ENCODE data around the gene FMN1. TPM values are rescaled to one million over a fixed set of nuclear protein-coding genes. Genes with fewer than 3 reads are reported as not detected.

FMN1 gene
- total and polyA plus RNA-seq, 5 donors from 2014 or later = 0.32 to 8.9 (median 0.36) TPM; not detected in 2

DNA sequence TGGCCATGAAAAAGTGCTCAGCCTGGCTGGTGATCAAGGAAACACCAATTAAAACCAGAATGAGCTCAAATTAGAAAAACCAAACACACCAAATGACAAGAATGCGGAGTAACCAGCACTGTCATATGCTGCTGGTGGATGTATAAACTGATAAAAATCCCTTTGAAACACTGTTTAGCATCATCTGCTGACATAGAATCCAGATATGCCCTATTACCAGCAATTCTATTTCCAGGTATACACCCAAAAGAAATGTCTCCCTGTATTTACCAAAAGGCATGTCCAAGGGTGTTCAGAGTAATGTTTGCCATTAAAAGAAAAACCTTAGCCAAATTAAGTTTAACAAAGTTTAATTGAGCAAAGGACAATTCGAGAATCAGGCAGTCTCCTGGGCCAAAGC, 138.6 kb downstream of the FMN1 start:
- Mint-ChIP-seq H3K36me3 (no peaks in the 10 kb centered on the region), H3K27me3 (peaks cover 6% of the 10 kb centered on the region), H3K9me3 (peaks cover 0 to 2% (median 0%) of the 10 kb centered on the region in 7 donors), H3K27ac (no peak overlapping the region), H3K4me1 (no peaks in the 10 kb centered on the region), H3K4me3 (no peak overlapping the region)
- ATAC-seq (ENCODE audit: low read depth in 2 of 2) (no peak), DNase-seq (no peak)
- Histone ChIP-seq H3K36me3 (ENCODE audit: control insufficient read depth, insufficient read depth, low read length) (no peaks in the 10 kb centered on the region), H3K27me3 (ENCODE audit: control insufficient read depth, insufficient read depth, low read length) (no peaks in the 10 kb centered on the region), H3K9me3 (ENCODE audit: control insufficient read depth in 2 of 2, low read length in 2 of 2) (no peaks in the 10 kb centered on the region), H3K4me3 (ENCODE audit: low read depth, low read length) (no peak overlapping the region), H3K27ac (ENCODE audit: insufficient read depth, low read length, poor library complexity, severe bottlenecking) (no peak overlapping the region), H3K4me1 (ENCODE audit: control insufficient read depth, insufficient read depth, low read length, poor library complexity, severe bottlenecking) (no peaks in the 10 kb centered on the region)

DNA sequence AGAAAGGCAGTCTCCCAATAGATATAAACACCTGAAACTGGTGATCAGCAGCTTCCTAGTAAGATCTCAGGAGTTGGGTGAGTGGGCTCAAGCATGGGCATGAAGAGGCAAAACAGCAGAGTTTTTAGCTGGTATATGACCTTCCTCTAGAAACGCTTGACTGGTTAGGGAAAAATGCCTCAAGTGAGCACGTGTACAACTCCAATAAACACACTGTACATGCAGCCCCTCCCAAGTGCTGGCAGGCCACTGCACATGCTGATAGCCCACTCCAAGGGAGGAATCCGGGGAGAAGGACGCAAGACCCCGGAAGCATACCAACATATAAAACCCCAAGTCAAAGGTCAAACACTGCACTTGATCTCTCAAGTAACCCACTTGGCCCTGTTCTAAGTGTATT, 143.0 kb downstream of the FMN1 start:
- H3K36me3 ChIP-seq (ENCODE audit: control insufficient read depth, insufficient read depth, low read length) = no peaks in the 10 kb centered on the region
- peaks cover 0 to 6% (median 0%) of the 10 kb centered on the region in 4 donors for H3K4me1 Mint-ChIP-seq
- ATAC-seq (ENCODE audit: low read depth in 2 of 2) (no peak), DNase-seq (no peak)
- no peaks in the 10 kb centered on the region for H3K27me3 Mint-ChIP-seq
- peaks cover 0 to 3% (median 0%) of the 10 kb centered on the region in 7 donors for H3K9me3 Mint-ChIP-seq
- no peaks in the 10 kb centered on the region for H3K4me1 ChIP-seq (ENCODE audit: control insufficient read depth, insufficient read depth, low read length, poor library complexity, severe bottlenecking)
- H3K4me3 Mint-ChIP-seq = no peak overlapping the region
- no peaks in the 10 kb centered on the region for H3K36me3 Mint-ChIP-seq
- H3K27ac ChIP-seq (ENCODE audit: insufficient read depth, low read length, poor library complexity, severe bottlenecking) = no peak overlapping the region
- peaks cover 0 to 4% of the 10 kb centered on the region in 2 experiments for H3K9me3 ChIP-seq (ENCODE audit: control insufficient read depth in 2 of 2, low read length in 2 of 2)
- no peak overlapping the region for H3K4me3 ChIP-seq (ENCODE audit: low read depth, low read length)
- no peaks in the 10 kb centered on the region for H3K27me3 ChIP-seq (ENCODE audit: control insufficient read depth, insufficient read depth, low read length)
- H3K27ac Mint-ChIP-seq = no peak overlapping the region

- Mint-ChIP-seq H3K36me3 (no peaks in the 10 kb centered on the region), H3K27ac (no peak overlapping the region), H3K27me3 (no peaks in the 10 kb centered on the region), H3K9me3 (peaks cover 0 to 3% (median 1%) of the 10 kb centered on the region in 7 donors), H3K4me3 (no peak overlapping the region), H3K4me1 (peaks cover 0 to 6% (median 0%) of the 10 kb centered on the region in 4 donors)
- DNase-seq (no peak), ATAC-seq (ENCODE audit: low read depth in 2 of 2) (no peak)
- Histone ChIP-seq H3K4me3 (ENCODE audit: low read depth, low read length) (no peak overlapping the region), H3K27me3 (ENCODE audit: control insufficient read depth, insufficient read depth, low read length) (no peaks in the 10 kb centered on the region), H3K9me3 (ENCODE audit: control insufficient read depth in 2 of 2, low read length in 2 of 2) (peaks cover 0 to 4% of the 10 kb centered on the region in 2 experiments), H3K36me3 (ENCODE audit: control insufficient read depth, insufficient read depth, low read length) (no peaks in the 10 kb centered on the region), H3K27ac (ENCODE audit: insufficient read depth, low read length, poor library complexity, severe bottlenecking) (no peak overlapping the region), H3K4me1 (ENCODE audit: control insufficient read depth, insufficient read depth, low read length, poor library complexity, severe bottlenecking) (no peaks in the 10 kb centered on the region)
Measured at GRCh38 chr15:33048255-33048654, 146.3 kb downstream of the FMN1 start.

DNA sequence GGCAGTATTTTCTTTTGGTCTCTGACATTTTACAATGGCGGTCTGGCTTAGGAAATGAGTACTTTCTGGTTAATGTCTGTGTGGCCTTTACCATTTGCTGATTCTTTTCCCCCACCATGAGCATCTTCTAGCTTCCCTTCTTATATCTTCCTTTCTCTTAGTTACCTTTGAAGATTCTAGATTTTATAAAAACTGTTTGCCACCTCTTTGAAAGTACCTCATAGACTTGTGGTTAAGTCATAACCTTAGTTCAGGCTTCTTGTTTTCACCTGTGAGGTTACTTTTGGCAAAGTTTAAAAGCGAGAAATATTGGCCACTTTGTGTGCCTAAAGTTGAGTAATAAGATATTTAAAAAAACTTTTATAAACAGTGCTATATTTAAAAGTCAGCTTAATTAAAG, 147.4 kb downstream of the FMN1 start:
- peak overlapping the region in 1 of 3 donors; percentile 24 for H3K27ac Mint-ChIP-seq
- ATAC-seq (ENCODE audit: low read depth in 2 of 2) (no peak), DNase-seq (peak in 1 of 3 donors; percentile 34)
- no peak overlapping the region for H3K27ac ChIP-seq (ENCODE audit: insufficient read depth, low read length, poor library complexity, severe bottlenecking)
- no peaks in the 10 kb centered on the region for H3K27me3 ChIP-seq (ENCODE audit: control insufficient read depth, insufficient read depth, low read length)
- H3K9me3 ChIP-seq (ENCODE audit: control insufficient read depth in 2 of 2, low read length in 2 of 2) = peaks cover 0 to 4% of the 10 kb centered on the region in 2 experiments
- peaks cover 0 to 6% (median 2%) of the 10 kb centered on the region in 4 donors for H3K4me1 Mint-ChIP-seq
- H3K36me3 ChIP-seq (ENCODE audit: control insufficient read depth, insufficient read depth, low read length) = no peaks in the 10 kb centered on the region
- peaks cover 0 to 6% (median 1%) of the 10 kb centered on the region in 7 donors for H3K9me3 Mint-ChIP-seq
- H3K36me3 Mint-ChIP-seq = no peaks in the 10 kb centered on the region
- H3K4me3 Mint-ChIP-seq = no peak overlapping the region
- H3K4me3 ChIP-seq (ENCODE audit: low read depth, low read length) = no peak overlapping the region
- H3K27me3 Mint-ChIP-seq = no peaks in the 10 kb centered on the region
- no peaks in the 10 kb centered on the region for H3K4me1 ChIP-seq (ENCODE audit: control insufficient read depth, insufficient read depth, low read length, poor library complexity, severe bottlenecking)

DNA sequence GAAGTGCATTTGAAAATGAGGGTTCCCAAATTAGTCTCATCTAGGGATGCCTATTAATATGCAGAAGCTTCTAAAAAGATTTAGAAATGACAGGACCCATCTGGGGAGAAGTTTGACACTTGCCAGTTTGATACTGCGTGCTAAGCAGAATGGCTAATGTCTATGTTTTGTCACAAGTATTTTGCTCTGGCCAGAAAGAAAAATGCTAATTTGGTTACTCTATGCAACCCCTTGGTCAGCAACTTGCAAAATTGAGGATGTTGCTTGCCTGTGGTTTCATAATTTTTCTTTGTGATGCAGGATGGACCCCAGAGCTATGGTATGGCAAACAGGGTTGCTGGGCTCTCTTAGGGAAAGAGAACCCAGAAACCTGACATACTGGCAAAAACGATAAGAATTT, 148.2 kb downstream of the FMN1 start:
- DNase-seq (no peak), ATAC-seq (ENCODE audit: low read depth in 2 of 2) (no peak)
- Mint-ChIP-seq H3K9me3 (peaks cover 0 to 6% (median 0%) of the 10 kb centered on the region in 7 donors), H3K27me3 (no peaks in the 10 kb centered on the region), H3K36me3 (no peaks in the 10 kb centered on the region), H3K27ac (no peak overlapping the region), H3K4me1 (peaks cover 0 to 6% (median 2%) of the 10 kb centered on the region in 4 donors), H3K4me3 (no peak overlapping the region)
- Histone ChIP-seq H3K36me3 (ENCODE audit: control insufficient read depth, insufficient read depth, low read length) (no peaks in the 10 kb centered on the region), H3K27me3 (ENCODE audit: control insufficient read depth, insufficient read depth, low read length) (no peaks in the 10 kb centered on the region), H3K9me3 (ENCODE audit: control insufficient read depth in 2 of 2, low read length in 2 of 2) (peaks cover 0 to 4% of the 10 kb centered on the region in 2 experiments), H3K27ac (ENCODE audit: insufficient read depth, low read length, poor library complexity, severe bottlenecking) (no peak overlapping the region), H3K4me1 (ENCODE audit: control insufficient read depth, insufficient read depth, low read length, poor library complexity, severe bottlenecking) (no peaks in the 10 kb centered on the region), H3K4me3 (ENCODE audit: low read depth, low read length) (no peak overlapping the region)

GRCh38 chr15:33045066-33045810, 149.3 kb downstream of the FMN1 start:
- ATAC-seq (ENCODE audit: low read depth in 2 of 2) (no peak), DNase-seq (no peak)
- H3K4me3 Mint-ChIP-seq = no peak overlapping the region
- no peak overlapping the region for H3K27ac Mint-ChIP-seq
- peaks cover 0 to 4% of the 10 kb centered on the region in 2 experiments for H3K9me3 ChIP-seq (ENCODE audit: control insufficient read depth in 2 of 2, low read length in 2 of 2)
- no peaks in the 10 kb centered on the region for H3K4me1 ChIP-seq (ENCODE audit: control insufficient read depth, insufficient read depth, low read length, poor library complexity, severe bottlenecking)
- H3K4me1 Mint-ChIP-seq = peaks cover 0 to 6% (median 2%) of the 10 kb centered on the region in 4 donors
- no peak overlapping the region for H3K27ac ChIP-seq (ENCODE audit: insufficient read depth, low read length, poor library complexity, severe bottlenecking)
- no peak overlapping the region for H3K4me3 ChIP-seq (ENCODE audit: low read depth, low read length)
- no peaks in the 10 kb centered on the region for H3K27me3 Mint-ChIP-seq
- no peaks in the 10 kb centered on the region for H3K36me3 ChIP-seq (ENCODE audit: control insufficient read depth, insufficient read depth, low read length)
- H3K27me3 ChIP-seq (ENCODE audit: control insufficient read depth, insufficient read depth, low read length) = no peaks in the 10 kb centered on the region
- H3K9me3 Mint-ChIP-seq = peaks cover 0 to 6% (median under 1%) of the 10 kb centered on the region in 7 donors
- H3K36me3 Mint-ChIP-seq = no peaks in the 10 kb centered on the region

DNA sequence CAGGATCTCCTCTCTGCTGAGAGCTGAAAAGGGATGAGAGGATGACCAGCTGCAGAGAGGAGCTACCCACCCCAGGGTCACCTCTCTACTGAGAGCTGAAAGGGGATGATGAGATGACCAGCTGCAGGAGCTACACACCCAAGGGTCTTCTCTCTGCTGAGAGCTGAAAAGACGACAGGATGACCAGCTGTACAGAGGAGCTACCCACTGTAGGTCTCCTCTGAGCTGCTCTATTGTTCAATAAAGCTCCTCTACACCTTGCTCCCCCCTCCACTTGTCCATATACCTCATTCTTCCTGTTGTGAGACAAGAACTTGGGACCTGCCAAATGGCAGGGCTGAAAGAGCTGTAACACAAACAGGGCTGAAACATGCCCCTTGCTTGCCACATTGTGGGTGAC, 149.9 kb downstream of the FMN1 start:
- peaks cover 0 to 6% (median 1%) of the 10 kb centered on the region in 7 donors for H3K9me3 Mint-ChIP-seq
- Histone ChIP-seq H3K27me3 (ENCODE audit: control insufficient read depth, insufficient read depth, low read length) (no peaks in the 10 kb centered on the region), H3K36me3 (ENCODE audit: control insufficient read depth, insufficient read depth, low read length) (no peaks in the 10 kb centered on the region), H3K4me3 (ENCODE audit: low read depth, low read length) (no peak overlapping the region), H3K27ac (ENCODE audit: insufficient read depth, low read length, poor library complexity, severe bottlenecking) (no peak overlapping the region), H3K9me3 (ENCODE audit: control insufficient read depth in 2 of 2, low read length in 2 of 2) (peaks cover 0 to 4% of the 10 kb centered on the region in 2 experiments), H3K4me1 (ENCODE audit: control insufficient read depth, insufficient read depth, low read length, poor library complexity, severe bottlenecking) (no peaks in the 10 kb centered on the region)
- peaks cover 0 to 6% (median 2%) of the 10 kb centered on the region in 4 donors for H3K4me1 Mint-ChIP-seq
- DNase-seq = no peak
- no peak for ATAC-seq (ENCODE audit: low read depth in 2 of 2)
- no peaks in the 10 kb centered on the region for H3K27me3 Mint-ChIP-seq
- no peaks in the 10 kb centered on the region for H3K36me3 Mint-ChIP-seq
- H3K4me3 Mint-ChIP-seq = no peak overlapping the region
- H3K27ac Mint-ChIP-seq = peak overlapping the region in 1 of 3 donors; percentile 50

GRCh38 chr15:33043636-33044035, 150.9 kb downstream of the FMN1 start:
- no peaks in the 10 kb centered on the region for H3K27me3 Mint-ChIP-seq
- H3K36me3 Mint-ChIP-seq = no peaks in the 10 kb centered on the region
- Histone ChIP-seq H3K27me3 (ENCODE audit: control insufficient read depth, insufficient read depth, low read length) (no peaks in the 10 kb centered on the region), H3K4me3 (ENCODE audit: low read depth, low read length) (no peak overlapping the region), H3K4me1 (ENCODE audit: control insufficient read depth, insufficient read depth, low read length, poor library complexity, severe bottlenecking) (no peaks in the 10 kb centered on the region), H3K9me3 (ENCODE audit: control insufficient read depth in 2 of 2, low read length in 2 of 2) (no peaks in the 10 kb centered on the region), H3K36me3 (ENCODE audit: control insufficient read depth, insufficient read depth, low read length) (no peaks in the 10 kb centered on the region), H3K27ac (ENCODE audit: insufficient read depth, low read length, poor library complexity, severe bottlenecking) (no peak overlapping the region)
- DNase-seq = no peak
- no peak overlapping the region for H3K4me3 Mint-ChIP-seq
- peaks cover 0 to 6% (median 1%) of the 10 kb centered on the region in 7 donors for H3K9me3 Mint-ChIP-seq
- peaks cover 0 to 6% (median 2%) of the 10 kb centered on the region in 4 donors for H3K4me1 Mint-ChIP-seq
- no peak for ATAC-seq (ENCODE audit: low read depth in 2 of 2)
- no peak overlapping the region for H3K27ac Mint-ChIP-seq

Measured in CD4-positive, CD25-positive, alpha-beta regulatory T cell (primary cell).